Small intestine (tissue), 16 donors: Measurements from ENCODE around the gene YIPF6. TPM values are rescaled to one million over a fixed set of nuclear protein-coding genes. Genes with fewer than 3 reads are reported as not detected.

Experiments used
- DNase-seq, 2 donors: peaks; one replicate each; pipeline versions ENCODE4 v3.0.0 to v3.0.0-alpha.2; 2013
- FAIRE-seq: peaks from 2 replicates; lab custom pipeline; 2012; peaks lifted over from hg19 to GRCh38; lab: Jason Lieb, UNC
- H3K27ac ChIP-seq, 3 donors: one replicate each; pipeline ENCODE4 v1.5.1; 2013; ENCODE audit warnings: low read length in 2 of 3, mild to moderate bottlenecking in 2 of 3, control low read depth in 1 of 3, inconsistent platforms in 1 of 3, low read depth in 1 of 3, moderate library complexity in 1 of 3
- H3K27me3 ChIP-seq, 3 donors: one replicate each; pipeline ENCODE4 v1.6.1; 2013; ENCODE audit warnings: low read length in 3 of 3, inconsistent platforms in 1 of 3; ENCODE audit not compliant: control insufficient read depth in 3 of 3, insufficient read depth in 3 of 3
- H3K36me3 ChIP-seq, 3 donors: one replicate each; pipeline ENCODE4 v1.6.1; 2013; ENCODE audit warnings: low read length in 3 of 3, inconsistent platforms in 1 of 3, low read depth in 1 of 3, mild to moderate bottlenecking in 1 of 3, moderate library complexity in 1 of 3; ENCODE audit not compliant: control insufficient read depth in 3 of 3, insufficient read depth in 2 of 3
- H3K4me1 ChIP-seq, 3 donors: one replicate each; pipeline ENCODE4 v1.6.1; 2013; ENCODE audit warnings: low read length in 2 of 3, inconsistent platforms in 1 of 3, low read depth in 1 of 3, mild to moderate bottlenecking in 1 of 3, moderate library complexity in 1 of 3; ENCODE audit not compliant: control insufficient read depth in 3 of 3, insufficient read depth in 2 of 3
- H3K4me3 ChIP-seq, 3 donors: one replicate each; pipeline ENCODE4 v1.5.1; 2013; ENCODE audit warnings: low read length in 3 of 3, control low read depth in 1 of 3, inconsistent platforms in 1 of 3, low read depth in 1 of 3, mild to moderate bottlenecking in 1 of 3, moderate library complexity in 1 of 3
- H3K9me3 ChIP-seq, 2 donors: one replicate each; pipeline ENCODE4 v1.6.1; 2013; ENCODE audit warnings: low read depth in 1 of 2, low read length in 1 of 2; ENCODE audit not compliant: control insufficient read depth in 2 of 2, insufficient read depth in 1 of 2
- WGBS, 3 donors: extraction: QIAGEN DNeasy Blood & Tissue Kit; methylation state at CpG; one replicate each; pipeline ENCODE4 v1.1.7; 2013; 5-methylcytosine and 5-hydroxymethylcytosine counted together
- long read RNA-seq, 10 donors: transcript quantifications; one replicate each; lab custom pipeline, GENCODE V29; 2026
- polyA plus RNA-seq, 4 donors: library from polyadenylated mRNA; stranded (reverse) in 3 of 4; unstranded in 1 of 4; fragments of 200-250 nt in 3 of 4; fragments of 120-200 nt in 1 of 4; gene quantifications; one replicate each; pipeline versions ENCODE4 v1.2.1 to v1.2.3, GENCODE V29; 2013
- donor health status: healthy with polysubstance abuse.
- donor health status: control.
- donor health status: control.
- donor health status: Bipolar disorder and iron deficiency.
- donor health status: healthy.

YIPF6 gene, protein sequence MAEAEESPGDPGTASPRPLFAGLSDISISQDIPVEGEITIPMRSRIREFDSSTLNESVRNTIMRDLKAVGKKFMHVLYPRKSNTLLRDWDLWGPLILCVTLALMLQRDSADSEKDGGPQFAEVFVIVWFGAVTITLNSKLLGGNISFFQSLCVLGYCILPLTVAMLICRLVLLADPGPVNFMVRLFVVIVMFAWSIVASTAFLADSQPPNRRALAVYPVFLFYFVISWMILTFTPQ
- 10 to 100 TPM in 2 of 4 donors, 1 to 10 TPM in 2; 6.2 to 31.5 (median 8.8) TPM for polyA plus RNA-seq
- long read RNA-seq, donor 1, full-length matches to known transcripts = 15 of 28 reads
- long read RNA-seq, donor 1, partial matches to known transcripts = 13 of 28 reads
- long read RNA-seq, donor 1, other reads (novel, unspliced or antisense) = 0 of 28 reads
- long read RNA-seq, donor 2, full-length matches to known transcripts = 7 of 7 reads
- long read RNA-seq, donor 2, partial matches to known transcripts = 0 of 7 reads
- long read RNA-seq, donor 2, other reads (novel, unspliced or antisense) = 0 of 7 reads
- long read RNA-seq, donor 3, full-length matches to known transcripts = 5 of 5 reads
- long read RNA-seq, donor 3, partial matches to known transcripts = 0 of 5 reads
- long read RNA-seq, donor 3, other reads (novel, unspliced or antisense) = 0 of 5 reads
- long read RNA-seq, donor 4 = 0 reads
- long read RNA-seq, donor 5, full-length matches to known transcripts = 5 of 5 reads
- long read RNA-seq, donor 5, partial matches to known transcripts = 0 of 5 reads
- long read RNA-seq, donor 5, other reads (novel, unspliced or antisense) = 0 of 5 reads
- long read RNA-seq, donor 6, full-length matches to known transcripts = 9 of 14 reads
- long read RNA-seq, donor 6, partial matches to known transcripts = 5 of 14 reads
- long read RNA-seq, donor 6, other reads (novel, unspliced or antisense) = 0 of 14 reads
- long read RNA-seq, donor 7, full-length matches to known transcripts = 10 of 18 reads
- long read RNA-seq, donor 7, partial matches to known transcripts = 8 of 18 reads
- long read RNA-seq, donor 7, other reads (novel, unspliced or antisense) = 0 of 18 reads
- long read RNA-seq, donor 8 = 0 reads
- long read RNA-seq, donor 9, full-length matches to known transcripts = 3 of 3 reads
- long read RNA-seq, donor 9, partial matches to known transcripts = 0 of 3 reads
- long read RNA-seq, donor 9, other reads (novel, unspliced or antisense) = 0 of 3 reads
- long read RNA-seq, donor 10, full-length matches to known transcripts = 14 of 23 reads
- long read RNA-seq, donor 10, partial matches to known transcripts = 9 of 23 reads
- long read RNA-seq, donor 10, other reads (novel, unspliced or antisense) = 0 of 23 reads

DNA sequence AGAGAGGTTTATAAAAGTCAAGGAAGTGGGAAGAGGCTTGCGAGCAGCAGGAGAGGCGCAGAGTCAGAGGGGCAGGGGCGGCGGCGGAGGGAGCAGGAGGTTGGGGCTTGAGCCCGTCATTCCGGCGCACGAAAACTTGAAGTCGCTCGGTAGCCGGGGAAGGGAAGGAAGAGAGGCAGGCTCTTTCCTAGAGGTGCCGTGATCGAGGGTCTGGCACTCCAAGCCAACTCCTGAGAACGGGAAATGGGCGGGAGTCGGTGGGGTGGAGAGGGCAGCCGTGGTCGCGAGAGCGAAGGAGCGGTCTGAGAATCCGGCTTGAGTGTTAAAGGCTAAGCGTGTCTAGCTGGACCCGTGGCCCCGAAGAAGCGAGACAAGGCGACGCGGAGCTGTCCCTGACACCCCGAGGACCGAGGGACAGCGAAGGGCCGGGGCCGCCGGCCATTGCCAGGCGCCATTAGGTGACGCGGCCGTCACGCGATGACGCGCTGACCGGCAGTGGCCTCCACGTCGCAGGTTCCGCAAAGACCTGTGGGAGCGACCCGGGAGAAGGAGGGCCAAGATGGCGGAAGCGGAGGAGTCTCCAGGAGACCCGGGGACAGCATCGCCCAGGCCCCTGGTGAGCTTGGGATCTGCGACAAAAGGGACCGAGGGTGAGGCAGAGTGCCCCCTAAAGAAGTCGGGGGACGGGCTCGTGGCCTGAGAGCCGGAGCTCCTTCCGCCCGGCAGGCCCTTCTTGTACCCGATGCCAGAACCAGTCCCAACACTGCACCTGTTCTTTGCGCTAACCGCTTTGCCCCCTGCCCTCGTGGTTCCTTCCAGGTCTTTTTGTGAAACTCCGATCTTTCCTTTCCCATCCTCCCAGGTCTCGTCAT lies at the start of gene YIPF6:
TSS of gene YIPF6 (plus strand) at position 544 of the 872 bp plus-strand sequence. CDS start at position 560, 16 bp downstream.
- WGBS, 3 donors = 0 to 41% (median 11%) methylated on average over 57 to 68 of the region's 68 CpGs
- peak; percentile 76 to 85 for DNase-seq
- FAIRE-seq = no peak

GRCh38 chrX:68451720-68452119 lies 47.1 kb upstream of the YIPF6 start:
- DNase-seq (no peak), FAIRE-seq (no peak)
- no peaks in the 10 kb centered on the region for H3K27me3 ChIP-seq

More for the DNA sequence above, at the start of gene YIPF6:
- H3K27me3 ChIP-seq = no peaks in the 10 kb centered on the region
- no peaks in the 10 kb centered on the region for H3K4me1 ChIP-seq
- peak within 1 kb of the TSS; percentile 60 to 99 (median 97) for H3K27ac ChIP-seq
- H3K9me3 ChIP-seq = no peaks in the 10 kb centered on the region
- peak within 1 kb of the TSS; percentile 46 to 88 (median 73) for H3K4me3 ChIP-seq
- H3K36me3 ChIP-seq = peaks cover 0 to 3% (median 0%) of the 10 kb centered on the region in 3 donors

GRCh38 chrX:68454476-68455150 lies 44.2 kb upstream of the YIPF6 start:
- no peaks in the 10 kb centered on the region for H3K4me1 ChIP-seq
- H3K9me3 ChIP-seq = no peaks in the 10 kb centered on the region
- no peaks in the 10 kb centered on the region for H3K36me3 ChIP-seq
- H3K27ac ChIP-seq = no peak overlapping the region
- 77 to 81% (median 78%) methylated on average over 8 of the region's 8 CpGs for WGBS, 3 donors
- no peaks in the 10 kb centered on the region for H3K27me3 ChIP-seq
- FAIRE-seq (no peak), DNase-seq (no peak)
- no peak overlapping the region for H3K4me3 ChIP-seq

More at GRCh38 chrX:68451720-68452119, 47.1 kb upstream of the YIPF6 start:
- Histone ChIP-seq H3K4me1 (no peaks in the 10 kb centered on the region), H3K27ac (no peak overlapping the region), H3K36me3 (no peaks in the 10 kb centered on the region), H3K9me3 (no peaks in the 10 kb centered on the region), H3K4me3 (no peak overlapping the region)
- 63 to 72% (median 63%) methylated on average over 8 of the region's 8 CpGs for WGBS, 3 donors

DNA sequence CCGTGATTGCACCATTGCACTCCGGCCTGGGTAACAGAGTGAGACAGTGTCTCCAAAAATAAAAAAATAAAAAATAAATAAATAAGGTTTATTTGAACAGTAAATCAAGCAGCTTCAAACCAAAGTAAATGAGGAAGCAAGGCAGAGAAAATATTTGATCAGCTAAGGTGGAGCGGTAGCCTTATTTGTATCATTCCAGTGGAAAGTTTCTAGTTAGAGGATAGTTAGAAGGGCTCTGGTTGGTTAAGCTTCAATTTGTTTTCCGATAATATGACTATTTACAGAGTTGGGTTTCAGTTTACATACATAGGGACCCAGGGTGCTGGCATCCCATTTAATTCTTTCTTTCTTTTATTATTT lies 43.7 kb upstream of the YIPF6 start:
- H3K4me1 ChIP-seq = no peaks in the 10 kb centered on the region
- DNase-seq (no peak), FAIRE-seq (no peak)
- no peaks in the 10 kb centered on the region for H3K36me3 ChIP-seq
- H3K27me3 ChIP-seq = no peaks in the 10 kb centered on the region
- 85 to 91% (median 89%) methylated on average over 4 of the region's 4 CpGs for WGBS, 3 donors
- no peak overlapping the region for H3K27ac ChIP-seq
- no peaks in the 10 kb centered on the region for H3K9me3 ChIP-seq
- H3K4me3 ChIP-seq = no peak overlapping the region

DNA sequence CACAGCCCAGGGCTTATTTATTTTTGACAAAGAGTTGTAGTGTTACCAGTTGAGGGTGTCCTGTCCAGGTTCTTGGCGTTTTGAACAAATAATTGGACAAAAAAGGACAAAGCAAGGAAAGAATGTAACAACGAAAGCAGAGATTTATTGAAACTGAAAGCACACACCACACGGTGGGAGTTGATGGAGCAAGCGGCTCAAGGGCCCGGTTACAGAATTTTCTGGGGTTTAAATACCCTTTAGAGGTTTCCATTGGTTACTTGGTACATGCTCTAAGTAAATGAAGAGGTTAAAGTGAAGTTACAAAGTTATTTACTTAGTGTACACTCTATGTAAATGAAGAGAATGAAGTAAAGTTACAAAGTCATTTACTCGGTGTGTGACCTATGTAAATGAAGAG lies 37.8 kb upstream of the YIPF6 start:
- Histone ChIP-seq H3K36me3 (no peaks in the 10 kb centered on the region), H3K27ac (no peak overlapping the region), H3K27me3 (no peaks in the 10 kb centered on the region), H3K4me1 (no peaks in the 10 kb centered on the region), H3K9me3 (no peaks in the 10 kb centered on the region), H3K4me3 (no peak overlapping the region)
- DNase-seq = no peak
- 44 to 61% (median 45%) methylated on average over 6 of the region's 6 CpGs for WGBS, 3 donors
- no peak for FAIRE-seq

DNA sequence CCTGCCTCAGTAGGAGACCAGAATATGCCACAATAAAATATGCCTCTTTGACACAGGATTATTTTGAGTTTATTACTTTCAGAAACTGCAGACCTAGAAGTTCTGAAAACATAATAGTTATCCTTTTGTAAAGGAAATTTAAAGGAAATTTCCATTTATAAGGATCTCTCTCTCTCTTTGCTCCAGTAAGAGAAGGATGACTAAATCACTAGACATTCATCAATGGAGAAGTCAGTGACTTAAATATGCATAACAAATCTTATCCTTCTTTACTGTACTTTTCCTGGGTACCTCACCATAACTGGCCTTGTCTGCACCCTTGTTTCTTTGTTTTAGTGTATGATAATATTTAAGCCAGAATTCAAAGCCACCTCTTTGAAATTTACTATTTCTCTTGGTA lies 37.3 kb upstream of the YIPF6 start:
- Histone ChIP-seq H3K4me1 (no peaks in the 10 kb centered on the region), H3K36me3 (no peaks in the 10 kb centered on the region), H3K4me3 (no peak overlapping the region), H3K27me3 (no peaks in the 10 kb centered on the region), H3K27ac (no peak overlapping the region), H3K9me3 (no peaks in the 10 kb centered on the region)
- DNase-seq (no peak), FAIRE-seq (no peak)

DNA sequence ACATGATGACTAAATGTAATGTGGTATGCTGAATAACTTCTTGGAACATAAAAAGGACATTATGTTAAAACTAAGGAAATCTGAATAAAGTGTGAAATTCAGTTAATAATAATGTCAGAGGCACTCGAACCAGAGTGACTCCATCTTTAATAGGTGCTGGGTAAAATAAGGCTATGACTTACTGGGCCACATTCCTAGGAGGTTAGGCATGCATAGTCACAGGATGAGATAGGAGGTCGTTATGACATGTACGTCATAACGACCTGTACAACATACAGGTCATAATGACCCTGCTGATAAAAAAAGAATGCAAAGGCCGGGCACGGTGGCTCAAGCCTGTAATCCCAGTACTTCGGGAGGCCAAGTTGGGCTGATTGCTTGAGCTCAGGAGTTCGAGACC lies 36.7 kb upstream of the YIPF6 start:
- H3K4me1 ChIP-seq = no peaks in the 10 kb centered on the region
- FAIRE-seq (no peak), DNase-seq (peak; percentile 1 to 33)
- H3K27ac ChIP-seq = no peak overlapping the region
- no peaks in the 10 kb centered on the region for H3K36me3 ChIP-seq
- WGBS, 3 donors = 37 to 61% (median 57%) methylated on average over 8 of the region's 8 CpGs
- no peaks in the 10 kb centered on the region for H3K27me3 ChIP-seq
- no peaks in the 10 kb centered on the region for H3K9me3 ChIP-seq
- no peak overlapping the region for H3K4me3 ChIP-seq
